ENCODE measurements around the gene KIAA1614. TPM values are rescaled to one million over a fixed set of nuclear protein-coding genes. Genes with fewer than 3 reads are reported as not detected.

The KIAA1614 gene
- total RNA-seq, 1 donor from 2014 or later = 8.2 TPM

DNA sequence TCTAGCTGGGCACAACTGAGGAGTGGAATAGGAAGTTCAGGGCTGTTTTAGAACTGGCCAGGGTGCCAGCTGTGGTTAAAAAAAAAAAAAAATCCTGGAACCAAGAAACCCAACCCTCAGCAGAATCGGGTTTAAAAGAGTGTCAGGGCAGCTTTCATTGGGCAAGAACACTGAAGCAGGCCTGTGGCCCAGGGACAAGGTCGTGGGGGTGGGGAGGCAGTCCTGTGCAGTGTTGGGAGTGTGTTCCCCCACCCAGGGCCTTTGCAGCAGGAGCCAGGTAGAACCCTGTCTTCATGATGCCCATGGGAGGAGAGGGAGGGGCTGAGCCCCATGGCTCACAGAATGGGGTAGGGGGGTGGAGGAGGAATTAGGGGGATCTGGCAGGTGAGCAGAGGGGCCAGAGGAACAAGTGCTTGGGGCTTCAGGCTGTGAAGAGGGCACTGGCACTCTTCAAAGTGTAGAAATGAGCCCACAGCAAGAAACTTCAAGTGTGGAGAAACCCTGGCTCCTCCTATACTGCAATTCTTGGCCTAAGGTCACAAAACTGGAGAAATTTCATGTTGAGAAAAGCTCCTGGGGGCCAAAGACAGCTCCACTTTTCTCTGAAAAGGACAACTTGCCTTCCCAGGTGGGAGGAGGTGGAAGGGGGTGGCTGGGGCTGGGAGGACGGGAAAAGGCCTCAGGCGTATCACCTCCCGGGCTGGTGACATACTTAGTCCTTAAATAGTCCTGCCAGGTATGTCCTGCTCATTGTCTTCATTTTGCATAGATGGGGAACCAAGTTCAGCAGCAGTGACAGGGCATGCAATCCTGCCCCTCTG is 39.3 kb downstream of the KIAA1614 start:
- TF ChIP-seq, protein P1, sequence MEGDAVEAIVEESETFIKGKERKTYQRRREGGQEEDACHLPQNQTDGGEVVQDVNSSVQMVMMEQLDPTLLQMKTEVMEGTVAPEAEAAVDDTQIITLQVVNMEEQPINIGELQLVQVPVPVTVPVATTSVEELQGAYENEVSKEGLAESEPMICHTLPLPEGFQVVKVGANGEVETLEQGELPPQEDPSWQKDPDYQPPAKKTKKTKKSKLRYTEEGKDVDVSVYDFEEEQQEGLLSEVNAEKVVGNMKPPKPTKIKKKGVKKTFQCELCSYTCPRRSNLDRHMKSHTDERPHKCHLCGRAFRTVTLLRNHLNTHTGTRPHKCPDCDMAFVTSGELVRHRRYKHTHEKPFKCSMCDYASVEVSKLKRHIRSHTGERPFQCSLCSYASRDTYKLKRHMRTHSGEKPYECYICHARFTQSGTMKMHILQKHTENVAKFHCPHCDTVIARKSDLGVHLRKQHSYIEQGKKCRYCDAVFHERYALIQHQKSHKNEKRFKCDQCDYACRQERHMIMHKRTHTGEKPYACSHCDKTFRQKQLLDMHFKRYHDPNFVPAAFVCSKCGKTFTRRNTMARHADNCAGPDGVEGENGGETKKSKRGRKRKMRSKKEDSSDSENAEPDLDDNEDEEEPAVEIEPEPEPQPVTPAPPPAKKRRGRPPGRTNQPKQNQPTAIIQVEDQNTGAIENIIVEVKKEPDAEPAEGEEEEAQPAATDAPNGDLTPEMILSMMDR (IDR thresholded peaks at IDR 0.05) = no peak
- Mint-ChIP-seq H3K4me3 (ENCODE audit: unreplicated experiment) (no peak overlapping the region), H3K4me1 (ENCODE audit: low read depth) (peaks cover 4% of the 10 kb centered on the region), H3K27me3 (ENCODE audit: low read depth) (no peaks in the 10 kb centered on the region), H3K9me3 (ENCODE audit: low read depth) (no peaks in the 10 kb centered on the region), H3K27ac (ENCODE audit: unreplicated experiment) (no peak overlapping the region), H3K36me3 (ENCODE audit: low read depth) (peaks cover 7% of the 10 kb centered on the region)
- DNase-seq (ENCODE audit: low spot score) = no peak

DNA sequence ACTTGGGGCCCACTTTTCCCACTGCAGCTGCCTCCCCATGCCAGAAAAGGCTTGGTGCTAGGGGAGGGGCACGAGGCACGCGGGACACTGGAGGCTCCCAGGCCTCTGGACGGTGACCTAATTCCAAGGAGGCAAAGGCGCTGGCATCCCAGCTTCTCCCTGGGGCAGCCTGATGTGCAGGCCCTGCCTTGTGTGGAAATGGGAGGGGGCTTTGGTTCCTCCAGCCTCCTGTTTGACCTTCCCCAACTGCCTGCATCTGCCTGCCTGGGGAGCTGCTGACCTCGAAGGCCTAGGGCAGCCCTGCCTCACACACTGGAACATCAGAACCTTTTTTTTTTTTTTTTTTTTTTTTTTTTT is 39.9 kb downstream of the KIAA1614 start:
- H3K27ac Mint-ChIP-seq (ENCODE audit: unreplicated experiment) = no peak overlapping the region
- DNase-seq (ENCODE audit: low spot score) = peak; percentile 70
- H3K9me3 Mint-ChIP-seq (ENCODE audit: low read depth) = no peaks in the 10 kb centered on the region
- TF ChIP-seq, protein P1 (IDR thresholded peaks at IDR 0.05) = no peak
- H3K4me1 Mint-ChIP-seq (ENCODE audit: low read depth) = peaks cover 4% of the 10 kb centered on the region
- peaks cover 8% of the 10 kb centered on the region for H3K36me3 Mint-ChIP-seq (ENCODE audit: low read depth)
- H3K27me3 Mint-ChIP-seq (ENCODE audit: low read depth) = no peaks in the 10 kb centered on the region
- H3K4me3 Mint-ChIP-seq (ENCODE audit: unreplicated experiment) = no peak overlapping the region

DNA sequence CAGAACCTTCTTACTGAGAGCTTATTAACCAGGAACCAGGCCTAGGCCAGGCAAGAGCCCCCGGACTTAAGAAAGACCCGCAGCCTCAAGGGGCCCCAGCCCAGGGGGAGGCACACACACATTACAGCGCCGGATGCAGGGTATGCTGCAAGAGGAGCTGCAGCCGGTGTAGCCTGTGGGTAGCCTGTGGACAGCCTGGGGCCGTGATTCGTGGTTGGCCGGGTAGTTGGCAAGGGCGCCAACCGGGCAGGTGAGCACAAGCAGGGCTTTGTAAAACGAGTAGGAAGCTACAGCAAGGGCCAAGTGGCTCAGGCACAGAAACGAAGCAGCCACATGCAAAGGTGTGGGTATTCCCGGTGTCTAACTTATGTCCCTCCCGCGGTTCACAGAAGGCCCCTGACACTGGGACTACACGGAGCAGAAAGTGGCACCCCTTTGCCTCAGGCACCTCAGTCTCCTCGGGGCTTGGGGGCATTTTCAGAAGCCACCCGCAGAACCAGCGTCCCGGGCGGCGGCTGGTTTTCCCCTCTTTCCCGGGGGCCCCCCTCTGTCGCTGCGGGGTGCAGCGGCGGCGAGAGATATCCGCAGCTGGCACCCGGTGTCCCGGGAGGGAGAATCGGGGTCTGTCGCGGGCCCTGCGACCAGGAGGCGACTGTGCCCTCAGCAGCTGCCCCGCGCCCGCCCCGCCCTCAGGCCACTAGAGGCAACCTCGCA is 40.8 kb downstream of the KIAA1614 start:
- no peak overlapping the region for H3K27ac Mint-ChIP-seq (ENCODE audit: unreplicated experiment)
- TF ChIP-seq, protein P1 (IDR thresholded peaks at IDR 0.05) = no peak

DNA sequence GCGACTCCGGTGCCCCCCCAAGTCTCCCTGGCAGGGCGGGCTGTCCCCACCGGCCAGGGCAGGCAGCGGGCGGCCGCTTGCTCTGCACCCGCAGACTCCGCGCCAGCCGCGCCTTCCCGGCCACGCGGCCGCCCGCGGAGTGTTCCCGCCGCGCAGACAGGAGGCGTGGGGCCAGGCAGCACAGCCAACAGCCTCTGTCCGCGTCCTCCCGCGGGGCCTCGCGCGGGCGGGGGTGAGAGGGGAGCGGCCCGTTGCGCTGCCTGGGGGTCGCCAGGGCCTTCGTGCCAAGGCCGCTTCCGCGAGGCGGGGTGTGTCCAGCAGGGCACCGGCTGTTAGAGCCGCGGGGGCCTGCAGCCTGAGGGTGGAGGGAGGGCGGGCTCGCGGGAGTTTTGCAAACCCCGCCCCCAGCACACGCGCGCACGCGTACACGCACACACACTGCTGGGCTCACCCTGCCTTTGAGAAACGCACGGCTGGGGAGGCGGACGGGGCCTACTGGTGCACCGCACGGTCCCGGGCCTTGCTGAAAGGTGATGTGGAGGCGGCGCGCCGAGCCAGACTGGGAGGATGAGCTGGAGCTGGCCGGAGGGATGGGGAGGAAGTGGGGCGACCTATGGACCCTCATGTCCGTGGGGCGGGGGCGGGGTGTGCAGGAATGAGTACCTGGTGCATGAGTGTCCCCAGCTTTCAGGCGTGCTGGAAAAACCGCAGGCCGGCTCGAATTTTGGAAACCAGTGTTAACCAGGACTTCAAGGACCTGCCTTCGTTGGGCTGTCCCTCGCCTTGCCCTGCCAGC is 41.5 kb downstream of the KIAA1614 start:
- H3K27ac Mint-ChIP-seq (ENCODE audit: unreplicated experiment) = no peak overlapping the region
- no peaks in the 10 kb centered on the region for H3K27me3 Mint-ChIP-seq (ENCODE audit: low read depth)
- H3K9me3 Mint-ChIP-seq (ENCODE audit: low read depth) = no peaks in the 10 kb centered on the region
- DNase-seq (ENCODE audit: low spot score) = peak; percentile 93
- H3K4me3 Mint-ChIP-seq (ENCODE audit: unreplicated experiment) = no peak overlapping the region
- H3K4me1 Mint-ChIP-seq (ENCODE audit: low read depth) = no peaks in the 10 kb centered on the region
- TF ChIP-seq, protein P1 (IDR thresholded peaks at IDR 0.05) = no peak
- peaks cover 5% of the 10 kb centered on the region for H3K36me3 Mint-ChIP-seq (ENCODE audit: low read depth)

More for the DNA sequence above, 40.8 kb downstream of the KIAA1614 start:
- H3K9me3 Mint-ChIP-seq (ENCODE audit: low read depth) = no peaks in the 10 kb centered on the region
- peak; percentile 84 for DNase-seq (ENCODE audit: low spot score)
- peaks cover 6% of the 10 kb centered on the region for H3K36me3 Mint-ChIP-seq (ENCODE audit: low read depth)
- no peaks in the 10 kb centered on the region for H3K27me3 Mint-ChIP-seq (ENCODE audit: low read depth)
- H3K4me3 Mint-ChIP-seq (ENCODE audit: unreplicated experiment) = no peak overlapping the region
- peaks cover 4% of the 10 kb centered on the region for H3K4me1 Mint-ChIP-seq (ENCODE audit: low read depth)

DNA sequence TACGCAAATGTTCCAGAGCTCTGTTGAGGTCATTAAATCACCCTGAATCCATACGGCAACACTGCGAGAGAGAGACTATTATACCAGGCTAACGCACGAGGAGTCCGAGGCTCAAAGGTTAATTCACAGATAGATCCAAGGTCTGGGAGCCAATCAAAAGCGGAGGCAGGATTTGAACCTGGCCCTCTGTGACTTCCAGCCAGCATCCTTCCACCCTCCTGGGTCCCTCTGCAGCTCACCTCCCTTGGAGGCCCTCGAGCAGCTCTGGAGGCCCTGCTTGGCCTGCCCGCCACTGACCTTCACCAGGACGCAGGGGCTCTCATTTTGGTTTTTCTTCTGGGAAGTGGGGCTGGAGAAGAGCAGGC is 42.1 kb downstream of the KIAA1614 start:
- no peaks in the 10 kb centered on the region for H3K9me3 Mint-ChIP-seq (ENCODE audit: low read depth)
- no peaks in the 10 kb centered on the region for H3K4me1 Mint-ChIP-seq (ENCODE audit: low read depth)
- H3K4me3 Mint-ChIP-seq (ENCODE audit: unreplicated experiment) = no peak overlapping the region
- DNase-seq (ENCODE audit: low spot score) = no peak
- no peak overlapping the region for H3K27ac Mint-ChIP-seq (ENCODE audit: unreplicated experiment)
- peaks cover 5% of the 10 kb centered on the region for H3K36me3 Mint-ChIP-seq (ENCODE audit: low read depth)
- TF ChIP-seq, protein P1 (IDR thresholded peaks at IDR 0.05) = no peak
- no peaks in the 10 kb centered on the region for H3K27me3 Mint-ChIP-seq (ENCODE audit: low read depth)
